ENCODE results near the gene ALOX15B.

ALOX15B gene

GRCh38 chr17:8038954-8039610, at the start of gene ALOX15B:
TSS of gene ALOX15B (plus strand) at chr17:8039059. CDS start at chr17:8039156, 97 bp downstream.
- Histone ChIP-seq H3K9ac (ENCODE audit: low read length) (no peak within 1 kb of the TSS), H3K27me3 (ENCODE audit: control insufficient read depth, insufficient read depth, low read length) (peaks cover 4% of the 10 kb centered on the region; the same call in 1 of the 2 replicates), H3K9me3 (ENCODE audit: control insufficient read depth, insufficient read depth, low read depth, low read length) (no peaks in the 10 kb centered on the region), H3K27ac (ENCODE audit: low read depth, low read length) (no peak within 1 kb of the TSS), H3K4me3 (ENCODE audit: low read depth, low read length) (peak within 1 kb of the TSS; percentile 52), H3K36me3 (ENCODE audit: control insufficient read depth, insufficient read depth, low read length) (no peaks in the 10 kb centered on the region), H3K4me1 (ENCODE audit: control insufficient read depth, insufficient read depth, low read length) (peaks cover 17% of the 10 kb centered on the region)

GRCh38 chr17:7989781-7990655, 48.8 kb upstream of the ALOX15B start:
- Histone ChIP-seq H3K9me3 (ENCODE audit: control insufficient read depth, insufficient read depth, low read depth, low read length) (no peaks in the 10 kb centered on the region), H3K27me3 (ENCODE audit: control insufficient read depth, insufficient read depth, low read length) (peaks cover 16% of the 10 kb centered on the region), H3K27ac (ENCODE audit: low read depth, low read length) (no peak overlapping the region), H3K4me3 (ENCODE audit: low read depth, low read length) (peak overlapping the region; percentile 69), H3K36me3 (ENCODE audit: control insufficient read depth, insufficient read depth, low read length) (no peaks in the 10 kb centered on the region), H3K4me1 (ENCODE audit: control insufficient read depth, insufficient read depth, low read length) (no peaks in the 10 kb centered on the region), H3K9ac (ENCODE audit: low read length) (peak overlapping the region; percentile 47)

GRCh38 chr17:7992516-7992915, 46.3 kb upstream of the ALOX15B start:
- Histone ChIP-seq H3K27ac (ENCODE audit: low read depth, low read length) (no peak overlapping the region), H3K9ac (ENCODE audit: low read length) (no peak overlapping the region), H3K9me3 (ENCODE audit: control insufficient read depth, insufficient read depth, low read depth, low read length) (no peaks in the 10 kb centered on the region), H3K4me1 (ENCODE audit: control insufficient read depth, insufficient read depth, low read length) (no peaks in the 10 kb centered on the region), H3K36me3 (ENCODE audit: control insufficient read depth, insufficient read depth, low read length) (no peaks in the 10 kb centered on the region), H3K27me3 (ENCODE audit: control insufficient read depth, insufficient read depth, low read length) (peaks cover 9% of the 10 kb centered on the region), H3K4me3 (ENCODE audit: low read depth, low read length) (no peak overlapping the region)

GRCh38 chr17:7992924-7993323, 45.9 kb upstream of the ALOX15B start:
- H3K36me3 ChIP-seq (ENCODE audit: control insufficient read depth, insufficient read depth, low read length): no peaks in the 10 kb centered on the region
- H3K27me3 ChIP-seq (ENCODE audit: control insufficient read depth, insufficient read depth, low read length): peaks cover 6% of the 10 kb centered on the region; the same call in 1 of the 2 replicates
- no peak overlapping the region for H3K9ac ChIP-seq (ENCODE audit: low read length)
- no peaks in the 10 kb centered on the region for H3K9me3 ChIP-seq (ENCODE audit: control insufficient read depth, insufficient read depth, low read depth, low read length)
- no peak overlapping the region for H3K4me3 ChIP-seq (ENCODE audit: low read depth, low read length)
- H3K27ac ChIP-seq (ENCODE audit: low read depth, low read length): no peak overlapping the region
- H3K4me1 ChIP-seq (ENCODE audit: control insufficient read depth, insufficient read depth, low read length): no peaks in the 10 kb centered on the region

- Histone ChIP-seq H3K27me3 (ENCODE audit: control insufficient read depth, insufficient read depth, low read length) (peaks cover 6% of the 10 kb centered on the region; the same call in 1 of the 2 replicates), H3K9ac (ENCODE audit: low read length) (no peak overlapping the region), H3K9me3 (ENCODE audit: control insufficient read depth, insufficient read depth, low read depth, low read length) (no peaks in the 10 kb centered on the region), H3K4me1 (ENCODE audit: control insufficient read depth, insufficient read depth, low read length) (no peaks in the 10 kb centered on the region), H3K27ac (ENCODE audit: low read depth, low read length) (no peak overlapping the region), H3K4me3 (ENCODE audit: low read depth, low read length) (no peak overlapping the region), H3K36me3 (ENCODE audit: control insufficient read depth, insufficient read depth, low read length) (no peaks in the 10 kb centered on the region)
Observed at GRCh38 chr17:7993972-7994589, 44.8 kb upstream of the ALOX15B start.

GRCh38 chr17:7995724-7996123, 43.1 kb upstream of the ALOX15B start:
- Histone ChIP-seq H3K27ac (ENCODE audit: low read depth, low read length) (no peak overlapping the region), H3K27me3 (ENCODE audit: control insufficient read depth, insufficient read depth, low read length) (peaks cover 8% of the 10 kb centered on the region; the same call in 1 of the 2 replicates), H3K9ac (ENCODE audit: low read length) (no peak overlapping the region), H3K4me1 (ENCODE audit: control insufficient read depth, insufficient read depth, low read length) (no peaks in the 10 kb centered on the region), H3K9me3 (ENCODE audit: control insufficient read depth, insufficient read depth, low read depth, low read length) (no peaks in the 10 kb centered on the region), H3K4me3 (ENCODE audit: low read depth, low read length) (no peak overlapping the region), H3K36me3 (ENCODE audit: control insufficient read depth, insufficient read depth, low read length) (no peaks in the 10 kb centered on the region)

- no peaks in the 10 kb centered on the region for H3K36me3 ChIP-seq (ENCODE audit: control insufficient read depth, insufficient read depth, low read length)
- H3K4me1 ChIP-seq (ENCODE audit: control insufficient read depth, insufficient read depth, low read length): no peaks in the 10 kb centered on the region
- no peak overlapping the region for H3K9ac ChIP-seq (ENCODE audit: low read length)
- H3K27ac ChIP-seq (ENCODE audit: low read depth, low read length): no peak overlapping the region
- H3K9me3 ChIP-seq (ENCODE audit: control insufficient read depth, insufficient read depth, low read depth, low read length): no peaks in the 10 kb centered on the region
- no peak overlapping the region for H3K4me3 ChIP-seq (ENCODE audit: low read depth, low read length)
- peaks cover 20% of the 10 kb centered on the region for H3K27me3 ChIP-seq (ENCODE audit: control insufficient read depth, insufficient read depth, low read length)
Observed at GRCh38 chr17:7997186-7997585, 41.7 kb upstream of the ALOX15B start.

- no peak within 1 kb of the TSS for H3K9ac ChIP-seq (ENCODE audit: low read length)
- H3K27ac ChIP-seq (ENCODE audit: low read depth, low read length): no peak within 1 kb of the TSS
- peaks cover 56% of the 10 kb centered on the region for H3K27me3 ChIP-seq (ENCODE audit: control insufficient read depth, insufficient read depth, low read length)
- no peaks in the 10 kb centered on the region for H3K9me3 ChIP-seq (ENCODE audit: control insufficient read depth, insufficient read depth, low read depth, low read length)
- H3K36me3 ChIP-seq (ENCODE audit: control insufficient read depth, insufficient read depth, low read length): no peaks in the 10 kb centered on the region
- H3K4me3 ChIP-seq (ENCODE audit: low read depth, low read length): peak within 1 kb of the TSS; percentile 51
- H3K4me1 ChIP-seq (ENCODE audit: control insufficient read depth, insufficient read depth, low read length): no peaks in the 10 kb centered on the region
Observed at GRCh38 chr17:8001976-8002720, 36.7 kb upstream of the ALOX15B start, which contains the start of gene GUCY2D. TSS of gene GUCY2D (plus strand) at chr17:8002615. CDS start at chr17:8003048, 433 bp downstream.

GRCh38 chr17:8002721-8003593, 35.9 kb upstream of the ALOX15B start:
- no peak overlapping the region for H3K27ac ChIP-seq (ENCODE audit: low read depth, low read length)
- H3K4me1 ChIP-seq (ENCODE audit: control insufficient read depth, insufficient read depth, low read length): no peaks in the 10 kb centered on the region
- peak overlapping the region; percentile 51 for H3K4me3 ChIP-seq (ENCODE audit: low read depth, low read length)
- H3K36me3 ChIP-seq (ENCODE audit: control insufficient read depth, insufficient read depth, low read length): no peaks in the 10 kb centered on the region
- H3K9me3 ChIP-seq (ENCODE audit: control insufficient read depth, insufficient read depth, low read depth, low read length): no peaks in the 10 kb centered on the region
- H3K27me3 ChIP-seq (ENCODE audit: control insufficient read depth, insufficient read depth, low read length): peaks cover 56% of the 10 kb centered on the region
- H3K9ac ChIP-seq (ENCODE audit: low read length): no peak overlapping the region
